Central memory CD8-positive, alpha-beta T cell (primary cell): ENCODE measurements around the gene SSTR5.

Experiments
- ATAC-seq: fragments of 150-1000 bp; cut with Tn5 transposase; replicated peaks from 2 replicates; pipeline ENCODE4 v1.10.0; 2022; ENCODE audit warnings: mild to moderate bottlenecking, moderate FRiP score, moderate number of reproducible peaks; ENCODE audit not compliant: poor library complexity, severe bottlenecking; ENCODE audit errors: extremely low read depth
- DNase-seq, 2 donors: peaks; one replicate each; pipeline ENCODE4 v3.0.0; 2021; ENCODE audit warnings: low spot score in 2 of 2
- H3K27ac Mint-ChIP-seq: one replicate; pipeline ENCODE4 v1.8.0; 2022; ENCODE audit warnings: low read depth, mild to moderate bottlenecking, moderate library complexity, mixed read lengths
- H3K27me3 Mint-ChIP-seq: one replicate; pipeline ENCODE4 v1.8.0; 2022; ENCODE audit warnings: mixed read lengths
- H3K36me3 Mint-ChIP-seq: one replicate; pipeline ENCODE4 v1.8.0; 2022; ENCODE audit warnings: mild to moderate bottlenecking, moderate library complexity, mixed read lengths; ENCODE audit not compliant: insufficient read depth
- H3K4me1 Mint-ChIP-seq: one replicate; pipeline ENCODE4 v1.8.0; 2022; ENCODE audit warnings: mixed read lengths
- H3K4me3 Mint-ChIP-seq: one replicate; pipeline ENCODE4 v1.8.0; 2022; ENCODE audit warnings: mild to moderate bottlenecking, moderate library complexity, mixed read lengths
- H3K9me3 Mint-ChIP-seq: one replicate; pipeline ENCODE4 v1.8.0; 2022; ENCODE audit warnings: mixed read lengths

Gene SSTR5

GRCh38 chr16:1061769-1062505, 10.6 kb upstream of the SSTR5 start:
- Mint-ChIP-seq H3K4me3 (no peak overlapping the region), H3K27me3 (peaks cover 25% of the 10 kb centered on the region), H3K27ac (no peak overlapping the region), H3K9me3 (no peaks in the 10 kb centered on the region), H3K4me1 (no peaks in the 10 kb centered on the region), H3K36me3 (peaks cover 2% of the 10 kb centered on the region)
- DNase-seq (no peak), ATAC-seq (no peak)

GRCh38 chr16:1062895-1063294, 9.7 kb upstream of the SSTR5 start:
- Mint-ChIP-seq H3K9me3 (no peaks in the 10 kb centered on the region), H3K4me1 (peaks cover 5% of the 10 kb centered on the region), H3K4me3 (no peak overlapping the region), H3K27ac (no peak overlapping the region), H3K36me3 (peaks cover 7% of the 10 kb centered on the region), H3K27me3 (peaks cover 33% of the 10 kb centered on the region)
- ATAC-seq (no peak), DNase-seq (no peak)

- DNase-seq (no peak), ATAC-seq (no peak)
- peaks cover 5% of the 10 kb centered on the region for H3K4me1 Mint-ChIP-seq
- peaks cover 34% of the 10 kb centered on the region for H3K27me3 Mint-ChIP-seq
- no peaks in the 10 kb centered on the region for H3K9me3 Mint-ChIP-seq
- H3K27ac Mint-ChIP-seq: no peak overlapping the region
- H3K4me3 Mint-ChIP-seq: no peak overlapping the region
- H3K36me3 Mint-ChIP-seq: peaks cover 7% of the 10 kb centered on the region
These were observed 8.8 kb upstream of the SSTR5 start for GRCh38 chr16:1063728-1064127.

GRCh38 chr16:1065469-1066128, 6.9 kb upstream of the SSTR5 start:
- no peaks in the 10 kb centered on the region for H3K9me3 Mint-ChIP-seq
- H3K27me3 Mint-ChIP-seq: peaks cover 43% of the 10 kb centered on the region
- no peak overlapping the region for H3K27ac Mint-ChIP-seq
- DNase-seq (no peak), ATAC-seq (no peak)
- H3K4me3 Mint-ChIP-seq: no peak overlapping the region
- H3K4me1 Mint-ChIP-seq: peaks cover 5% of the 10 kb centered on the region
- H3K36me3 Mint-ChIP-seq: peaks cover 5% of the 10 kb centered on the region

- Mint-ChIP-seq H3K4me3 (no peak overlapping the region), H3K27ac (peak overlapping the region; percentile 89), H3K36me3 (peaks cover 5% of the 10 kb centered on the region), H3K27me3 (peaks cover 43% of the 10 kb centered on the region), H3K4me1 (peaks cover 5% of the 10 kb centered on the region), H3K9me3 (no peaks in the 10 kb centered on the region)
- ATAC-seq: no peak
- no peak for DNase-seq
These were observed 5.9 kb upstream of the SSTR5 start for GRCh38 chr16:1066584-1067172.

GRCh38 chr16:1067629-1068028, 4.9 kb upstream of the SSTR5 start:
- H3K36me3 Mint-ChIP-seq: peaks cover 5% of the 10 kb centered on the region
- peaks cover 43% of the 10 kb centered on the region for H3K27me3 Mint-ChIP-seq

GRCh38 chr16:1068451-1068850, 4.1 kb upstream of the SSTR5 start:
- no peak for ATAC-seq
- DNase-seq: no peak
- Mint-ChIP-seq H3K36me3 (peaks cover 5% of the 10 kb centered on the region), H3K27ac (no peak overlapping the region), H3K9me3 (no peaks in the 10 kb centered on the region), H3K27me3 (peaks cover 42% of the 10 kb centered on the region), H3K4me3 (no peak overlapping the region), H3K4me1 (peaks cover 5% of the 10 kb centered on the region)

More at GRCh38 chr16:1067629-1068028, 4.9 kb upstream of the SSTR5 start:
- Mint-ChIP-seq H3K27ac (peak overlapping the region; percentile 89), H3K9me3 (no peaks in the 10 kb centered on the region), H3K4me1 (peaks cover 5% of the 10 kb centered on the region), H3K4me3 (peak overlapping the region; percentile 24)
- DNase-seq: no peak
- ATAC-seq: no peak

- peaks cover 34% of the 10 kb centered on the region for H3K27me3 Mint-ChIP-seq
- ATAC-seq: no peak
These were observed 3.4 kb upstream of the SSTR5 start for GRCh38 chr16:1069154-1069553.

GRCh38 chr16:1070084-1070863, 2.3 kb upstream of the SSTR5 start:
- Mint-ChIP-seq H3K27ac (no peak overlapping the region), H3K9me3 (no peaks in the 10 kb centered on the region), H3K4me3 (no peak overlapping the region), H3K36me3 (peaks cover 5% of the 10 kb centered on the region), H3K4me1 (peaks cover 5% of the 10 kb centered on the region), H3K27me3 (peaks cover 23% of the 10 kb centered on the region)
- no peak for ATAC-seq
- no peak for DNase-seq

More at GRCh38 chr16:1069154-1069553, 3.4 kb upstream of the SSTR5 start:
- Mint-ChIP-seq H3K27ac (no peak overlapping the region), H3K9me3 (no peaks in the 10 kb centered on the region), H3K4me3 (no peak overlapping the region), H3K36me3 (peaks cover 5% of the 10 kb centered on the region), H3K4me1 (peaks cover 5% of the 10 kb centered on the region)
- no peak for DNase-seq

- no peak for DNase-seq
- Mint-ChIP-seq H3K36me3 (peaks cover 5% of the 10 kb centered on the region), H3K27me3 (peaks cover 18% of the 10 kb centered on the region), H3K9me3 (no peaks in the 10 kb centered on the region), H3K4me3 (no peak overlapping the region), H3K27ac (no peak overlapping the region), H3K4me1 (peaks cover 5% of the 10 kb centered on the region)
- no peak for ATAC-seq
These were observed 1.6 kb upstream of the SSTR5 start for GRCh38 chr16:1070864-1071408.

- ATAC-seq (no peak), DNase-seq (no peak)
- Mint-ChIP-seq H3K4me1 (peaks cover 5% of the 10 kb centered on the region), H3K27me3 (peaks cover 25% of the 10 kb centered on the region), H3K9me3 (no peaks in the 10 kb centered on the region), H3K36me3 (peaks cover 5% of the 10 kb centered on the region), H3K4me3 (no peak overlapping the region), H3K27ac (no peak overlapping the region)
These were observed 854 bp upstream of the SSTR5 start for GRCh38 chr16:1071561-1072225.

GRCh38 chr16:1073262-1073558, 663 bp downstream of the SSTR5 start:
- Mint-ChIP-seq H3K9me3 (no peaks in the 10 kb centered on the region), H3K4me3 (no peak overlapping the region), H3K27me3 (peaks cover 26% of the 10 kb centered on the region), H3K4me1 (no peaks in the 10 kb centered on the region), H3K36me3 (no peaks in the 10 kb centered on the region), H3K27ac (no peak overlapping the region)
- no peak for ATAC-seq
- DNase-seq: no peak
